ENCODE measurements around the gene GPR179.
"Not testable (repeated sequence)": the region's sequence is repeated elsewhere in the genome, so short reads cannot be mapped to it uniquely, and the experiment has no call there.

Gene GPR179

DNA sequence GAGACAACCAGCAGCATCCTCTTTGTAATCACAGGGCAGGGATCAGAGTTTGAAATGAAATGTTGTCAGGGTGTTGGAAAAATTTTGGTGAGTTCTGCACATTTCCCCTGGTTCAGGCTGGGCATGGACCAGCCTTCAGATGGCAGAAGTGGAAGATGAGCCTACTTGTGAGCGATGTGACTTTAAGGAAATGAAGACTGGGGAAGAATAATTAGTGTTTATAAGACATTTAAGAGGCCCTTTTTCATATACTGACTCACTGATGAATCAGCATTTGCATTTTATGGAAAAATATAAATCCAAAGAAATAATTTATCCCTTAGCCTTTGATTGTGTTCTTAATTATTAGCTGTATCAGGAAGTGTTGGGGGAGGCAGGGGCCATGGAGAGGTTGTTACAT is 20.9 kb downstream of the GPR179 start:
- no peak for DNase-seq (ENCODE audit: low read depth)
- no peak for TF ChIP-seq CTCF (conservative IDR thresholded peaks at IDR 0.05; ENCODE audit: low read depth, low read length)
- H3K4me3 ChIP-seq (ENCODE audit: low read length): no peak overlapping the region

- peak; percentile 75 for TF ChIP-seq CTCF (conservative IDR thresholded peaks at IDR 0.05; ENCODE audit: low read depth, low read length)
- no peak for DNase-seq (ENCODE audit: low read depth)
- H3K4me3 ChIP-seq (ENCODE audit: low read length): no peak overlapping the region
These were observed 21.5 kb downstream of the GPR179 start for GRCh38 chr17:38322156-38322779.

- DNase-seq (ENCODE audit: low read depth): no peak
- H3K4me3 ChIP-seq (ENCODE audit: low read length): no peak overlapping the region
- no peak for TF ChIP-seq CTCF (conservative IDR thresholded peaks at IDR 0.05; ENCODE audit: low read depth, low read length)
These were observed 23.3 kb downstream of the GPR179 start for GRCh38 chr17:38320482-38320881.

DNA sequence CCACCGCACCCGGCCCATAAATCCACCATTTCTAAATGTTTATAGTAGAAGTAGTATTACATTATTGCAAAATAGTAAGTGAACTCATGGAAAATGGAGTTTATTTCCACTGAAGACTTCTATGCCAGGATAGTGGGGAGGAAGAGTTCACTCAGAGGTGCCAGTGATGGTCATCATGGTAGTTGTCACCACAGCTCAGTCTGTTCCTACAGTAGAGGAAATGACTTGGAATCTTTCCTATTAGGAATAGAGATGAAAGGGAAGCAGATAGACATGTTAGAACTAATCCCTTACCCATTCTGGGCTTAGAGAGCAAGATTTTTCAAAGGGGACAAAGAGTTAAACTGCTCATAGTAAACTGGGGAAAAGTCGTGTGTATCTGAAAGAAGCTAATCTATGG is 26.7 kb downstream of the GPR179 start:
- no peak for TF ChIP-seq CTCF (conservative IDR thresholded peaks at IDR 0.05; ENCODE audit: low read depth, low read length)
- no peak overlapping the region for H3K4me3 ChIP-seq (ENCODE audit: low read length)
- DNase-seq (ENCODE audit: low read depth): no peak

- no peak for DNase-seq (ENCODE audit: low read depth)
- TF ChIP-seq CTCF (conservative IDR thresholded peaks at IDR 0.05; ENCODE audit: low read depth, low read length): no peak
- no peak overlapping the region for H3K4me3 ChIP-seq (ENCODE audit: low read length)
These were observed 28.3 kb downstream of the GPR179 start for GRCh38 chr17:38315497-38315896.

GRCh38 chr17:38296834-38297517 is 46.8 kb downstream of the GPR179 start, which contains the start of gene MRPL45:
MRPL45 (plus strand) TSS chr17:38297168; CDS start chr17:38297184, 16 bp downstream.
- H3K4me3 ChIP-seq (ENCODE audit: low read length): peak within 1 kb of the TSS; percentile 67
- DNase-seq (ENCODE audit: low read depth): peak; percentile 78

GRCh38 chr17:38295602-38296365 is 48.0 kb downstream of the GPR179 start:
- H3K4me3 ChIP-seq (ENCODE audit: low read length); DNase-seq (ENCODE audit: low read depth): not testable (repeated sequence)

DNA sequence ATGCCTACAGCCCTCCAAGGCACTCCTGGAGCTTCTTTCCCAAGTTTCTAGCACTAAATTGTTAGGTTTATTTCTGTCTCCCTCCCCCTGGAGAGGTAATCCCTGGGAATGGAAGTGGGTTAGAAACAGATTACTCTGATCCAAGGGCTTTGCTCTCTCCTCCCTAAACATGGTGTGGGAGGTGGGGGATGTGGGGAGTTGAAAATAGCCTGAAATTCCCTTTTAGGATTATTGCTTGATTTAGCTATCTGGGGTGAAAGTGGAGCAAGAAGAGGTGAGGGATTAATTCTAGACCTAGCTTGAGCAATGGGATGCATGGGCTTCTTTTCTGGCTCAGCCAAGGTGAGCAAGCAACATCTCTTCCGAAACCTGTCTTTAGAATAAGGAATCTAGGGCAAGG is 54.0 kb downstream of the GPR179 start:
- DNase-seq (ENCODE audit: low read depth): not testable (repeated sequence)

More for the DNA sequence above, 54.0 kb downstream of the GPR179 start:
- H3K4me3 ChIP-seq (ENCODE audit: low read length): not testable (repeated sequence)

All from retinal pigment epithelial cell (primary cell).